Renal pelvis (tissue), 4 donors: ENCODE results near the gene IGF2R. TPM values are rescaled to one million over a fixed set of nuclear protein-coding genes. Genes with fewer than 3 reads are reported as not detected.

Experiments
- DNase-seq: peaks from one replicate; pipeline ENCODE4 v3.0.0-alpha.2; 2013
- polyA plus RNA-seq, 3 donors: library from polyadenylated mRNA; unstranded; fragments of 120-200 nt; gene quantifications; one replicate each; pipeline ENCODE4 v1.2.1, GENCODE V29; 2013; ENCODE audit not compliant: insufficient read length in 3 of 3

The IGF2R gene
- polyA plus RNA-seq, 3 donors: 56.4 to 71.1 (median 69.5) TPM

- DNase-seq: no peak
Observed at GRCh38 chr6:160022101-160022500, 53.2 kb downstream of the IGF2R start.

GRCh38 chr6:160022793-160023192 lies 53.9 kb downstream of the IGF2R start:
- DNase-seq: no peak

DNA sequence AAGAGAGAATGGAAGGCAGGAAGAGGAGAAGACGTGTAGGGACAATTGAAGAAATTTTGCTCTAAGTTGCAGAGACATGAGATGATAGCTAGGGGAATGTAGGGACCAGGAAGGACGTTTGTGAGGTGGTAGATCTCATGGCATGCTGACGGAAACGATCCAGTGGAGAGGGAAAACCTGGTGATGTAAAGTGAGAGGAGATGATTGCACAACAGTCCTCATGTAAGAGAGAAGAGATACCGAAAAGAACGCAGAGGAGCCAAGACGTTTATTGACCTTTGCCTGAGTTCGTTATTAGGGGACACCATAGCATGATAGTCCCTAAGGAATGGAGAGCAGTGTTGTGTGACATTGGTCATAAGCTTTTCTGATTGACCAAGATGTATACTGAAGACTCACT lies 55.3 kb downstream of the IGF2R start:
- no peak for DNase-seq

DNA sequence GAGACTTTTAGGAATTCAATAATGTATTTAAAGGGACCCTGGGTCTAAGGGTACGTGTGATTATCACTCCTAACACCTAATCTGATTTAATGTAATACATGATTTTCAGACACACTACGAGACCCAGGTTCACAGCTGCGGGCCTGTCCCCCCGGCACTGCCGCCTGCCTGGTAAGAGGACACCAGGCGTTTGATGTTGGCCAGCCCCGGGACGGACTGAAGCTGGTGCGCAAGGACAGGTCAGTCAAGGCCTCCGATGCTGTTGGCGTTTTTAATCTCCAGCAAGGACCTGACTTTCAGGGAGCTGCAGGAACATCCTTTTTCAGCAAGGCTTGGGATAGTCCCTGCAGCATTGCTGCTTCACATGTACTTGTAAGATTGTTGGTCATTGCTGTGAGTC lies 58.2 kb downstream of the IGF2R start:
- DNase-seq: no peak

GRCh38 chr6:160027931-160028330 lies 59.0 kb downstream of the IGF2R start:
- DNase-seq: no peak

GRCh38 chr6:160028487-160029275 lies 59.8 kb downstream of the IGF2R start:
- no peak for DNase-seq

GRCh38 chr6:160029525-160029924 lies 60.6 kb downstream of the IGF2R start:
- DNase-seq: no peak

DNA sequence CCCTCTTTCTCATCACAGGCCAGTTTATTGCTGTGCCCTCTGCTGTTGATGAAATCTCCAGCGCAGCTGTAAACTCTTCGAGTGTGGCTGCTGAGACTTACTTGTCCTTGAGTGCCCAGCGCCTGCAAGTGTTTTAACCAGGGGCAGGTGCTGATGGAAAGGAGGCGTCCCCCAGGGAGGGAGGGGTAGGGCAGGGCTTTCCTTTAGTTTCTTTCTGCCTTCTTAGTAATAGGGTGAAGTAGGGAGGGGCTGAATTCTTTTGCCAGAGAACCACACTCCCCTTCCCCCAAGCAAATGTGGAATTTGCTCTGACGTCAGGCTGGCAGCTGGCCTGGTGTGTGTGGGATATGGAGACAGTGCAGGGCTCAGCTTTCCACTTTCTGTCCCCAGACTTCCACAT lies 61.2 kb downstream of the IGF2R start:
- DNase-seq: peak; percentile 94

GRCh38 chr6:160031442-160031841 lies 62.6 kb downstream of the IGF2R start:
- no peak for DNase-seq

DNA sequence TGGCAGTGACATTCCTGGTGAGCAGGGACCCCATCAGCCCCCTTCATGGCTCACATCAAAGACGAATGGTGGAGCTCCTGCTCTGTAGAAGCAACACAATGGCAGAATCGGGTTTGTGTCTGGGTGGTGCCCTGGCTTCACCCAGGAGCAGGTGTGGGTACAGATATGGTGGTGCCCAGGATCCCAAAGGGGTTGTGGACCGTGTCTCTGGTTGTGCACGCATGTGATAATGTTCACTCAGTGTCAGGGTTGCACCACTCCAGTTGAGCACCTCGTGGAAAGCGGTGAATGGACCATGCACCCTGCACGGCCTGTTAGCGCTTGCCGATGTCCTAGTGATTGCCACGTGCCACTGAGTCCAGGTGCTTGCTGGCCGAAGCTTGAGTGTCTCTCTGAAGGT lies 63.0 kb downstream of the IGF2R start:
- DNase-seq: no peak

DNA sequence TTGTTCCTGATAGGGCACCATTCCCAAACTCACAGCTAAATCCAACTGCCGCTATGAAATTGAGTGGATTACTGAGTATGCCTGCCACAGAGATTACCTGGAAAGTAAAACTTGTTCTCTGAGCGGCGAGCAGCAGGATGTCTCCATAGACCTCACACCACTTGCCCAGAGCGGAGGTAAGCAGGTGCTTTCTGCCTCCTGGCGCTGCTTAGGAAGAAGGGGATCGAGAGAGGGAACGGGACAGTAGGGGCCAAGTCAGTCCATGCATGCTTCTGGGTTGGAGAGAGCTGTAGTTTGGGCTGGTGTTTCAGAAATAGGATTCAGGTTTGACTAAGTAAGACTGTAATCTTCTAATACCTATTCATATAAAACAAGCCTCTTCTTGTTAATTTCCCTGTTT lies 63.7 kb downstream of the IGF2R start:
- no peak for DNase-seq

DNA sequence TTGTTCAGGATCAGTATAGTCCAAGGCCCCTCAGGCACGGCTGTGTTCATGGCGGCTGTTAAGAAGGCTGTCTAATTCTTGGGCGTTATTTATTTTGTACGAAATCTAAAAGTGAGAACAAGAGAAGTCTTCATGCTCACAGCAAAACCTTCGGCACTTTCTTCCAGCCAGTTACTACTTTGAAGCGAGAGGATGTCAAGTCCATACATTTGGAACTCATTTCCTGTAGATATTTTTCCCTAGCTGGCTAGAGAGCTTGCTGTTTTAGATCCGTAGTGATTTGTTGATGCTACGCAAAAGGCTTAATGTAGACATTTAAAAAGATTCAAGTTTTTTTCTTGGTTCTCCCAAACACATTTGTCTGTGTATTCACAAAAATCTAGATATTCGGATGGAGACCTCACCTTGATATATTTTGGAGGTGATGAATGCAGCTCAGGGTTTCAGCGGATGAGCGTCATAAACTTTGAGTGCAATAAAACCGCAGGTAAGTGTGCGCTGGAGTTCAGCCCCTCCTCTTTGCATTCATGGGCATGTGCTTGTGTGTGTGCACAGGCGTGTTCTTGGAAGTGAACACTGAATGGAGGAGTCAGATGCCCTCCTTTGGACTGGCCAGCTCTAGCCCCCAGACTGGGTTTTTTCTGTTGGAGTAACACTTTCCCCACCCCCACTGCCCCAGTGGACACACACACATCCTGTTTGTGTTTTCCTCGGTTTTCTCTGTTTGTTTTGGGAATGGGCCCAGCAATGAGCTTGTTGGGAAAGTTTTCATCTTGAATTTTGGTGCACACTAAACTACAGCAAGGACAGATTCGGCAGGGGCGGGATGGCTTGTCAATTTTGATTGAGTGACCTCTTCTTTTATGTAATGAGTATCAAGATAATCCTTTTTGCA lies 65.4 kb downstream of the IGF2R start:
- DNase-seq: peak; percentile 29

DNA sequence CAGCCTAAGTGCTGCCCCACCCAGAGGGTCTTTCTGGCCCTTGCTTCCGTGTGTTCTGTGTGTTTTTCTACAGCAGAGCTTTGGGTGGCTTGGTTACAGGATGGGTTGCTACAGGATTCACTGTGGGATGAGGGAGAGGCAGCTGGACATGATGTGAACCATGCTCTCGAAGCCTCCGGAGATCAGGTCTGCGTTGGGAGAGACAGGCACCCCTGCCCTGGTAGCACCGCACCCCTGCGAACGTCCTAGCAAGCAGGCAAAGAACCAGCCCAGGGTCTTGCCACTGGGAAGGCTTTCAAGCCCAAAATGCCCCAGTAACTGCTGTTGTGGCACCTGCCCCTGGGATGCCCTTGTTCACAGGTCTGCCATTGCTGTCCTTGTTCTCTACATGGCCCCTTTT lies 66.4 kb downstream of the IGF2R start:
- DNase-seq: no peak

DNA sequence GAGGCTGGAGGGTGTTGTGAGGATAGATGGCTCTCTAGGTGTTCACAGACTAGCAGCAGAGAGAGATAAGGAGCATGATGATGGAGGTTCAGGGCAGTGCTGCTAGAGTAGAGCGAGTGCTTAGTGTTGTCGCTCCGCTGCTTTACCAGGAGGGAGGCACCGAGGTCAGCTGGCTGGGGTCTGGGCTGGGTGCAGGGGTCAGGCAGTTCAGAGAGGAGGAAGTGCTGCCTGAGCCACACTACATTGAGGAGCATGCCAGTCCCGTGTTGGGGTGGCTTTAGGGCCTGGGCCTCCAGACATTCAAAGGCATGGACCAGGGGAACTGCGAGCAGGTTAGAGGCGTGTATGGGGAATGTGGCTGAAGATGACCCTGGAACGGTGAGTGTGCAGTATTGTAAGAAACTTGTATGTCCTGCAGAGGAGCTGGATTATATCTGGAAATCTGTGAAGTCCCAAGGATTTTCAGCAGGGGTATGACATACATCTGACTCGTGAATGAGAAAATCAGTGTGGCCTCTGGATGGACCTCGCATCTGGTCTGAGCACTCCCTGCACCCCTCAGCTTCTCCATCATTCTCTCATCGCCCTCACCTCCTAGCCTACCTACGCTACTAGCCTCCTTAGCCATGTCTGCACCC lies 66.9 kb downstream of the IGF2R start:
- no peak for DNase-seq

DNA sequence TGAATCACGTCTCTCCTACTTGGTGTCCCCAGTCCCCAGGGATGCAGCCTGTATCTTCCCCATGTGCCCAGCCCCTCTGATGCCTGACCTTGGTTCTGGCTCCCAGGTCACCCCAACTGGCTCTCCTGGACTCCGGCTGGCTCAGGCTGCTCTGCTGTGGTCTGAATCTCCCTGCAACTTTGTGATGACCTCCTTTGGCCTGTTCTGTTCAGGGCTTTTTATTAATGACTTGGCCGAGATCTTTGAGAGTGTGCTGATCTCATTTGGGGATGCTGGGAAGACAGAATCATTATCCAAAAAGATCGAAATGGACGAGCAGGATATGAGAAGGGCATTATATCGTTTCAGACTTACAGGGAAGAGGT lies 67.4 kb downstream of the IGF2R start:
- no peak for DNase-seq

- DNase-seq: no peak
Observed at GRCh38 chr6:160036790-160037206, 67.9 kb downstream of the IGF2R start.

- no peak for DNase-seq
Observed at GRCh38 chr6:160038479-160038878, 69.6 kb downstream of the IGF2R start.

DNA sequence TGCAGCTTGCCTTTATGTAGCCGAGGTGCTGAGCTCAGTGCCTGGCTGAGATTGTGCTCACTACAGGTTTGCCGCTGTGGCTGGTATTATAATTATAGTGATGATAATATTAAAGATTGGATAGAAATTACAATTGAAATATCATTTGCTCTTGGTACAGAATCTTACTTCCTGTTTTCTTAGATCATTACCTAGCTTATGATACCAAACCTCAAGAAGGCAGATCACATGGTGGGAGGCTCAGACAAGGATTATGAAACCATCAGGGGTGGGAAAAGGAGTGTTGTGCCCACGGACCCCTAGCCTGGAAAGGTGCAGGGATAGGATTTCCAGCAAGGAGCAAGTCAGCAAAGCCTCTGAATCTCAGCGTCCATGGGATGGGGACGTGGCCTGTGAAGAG lies 70.6 kb downstream of the IGF2R start:
- no peak for DNase-seq

DNA sequence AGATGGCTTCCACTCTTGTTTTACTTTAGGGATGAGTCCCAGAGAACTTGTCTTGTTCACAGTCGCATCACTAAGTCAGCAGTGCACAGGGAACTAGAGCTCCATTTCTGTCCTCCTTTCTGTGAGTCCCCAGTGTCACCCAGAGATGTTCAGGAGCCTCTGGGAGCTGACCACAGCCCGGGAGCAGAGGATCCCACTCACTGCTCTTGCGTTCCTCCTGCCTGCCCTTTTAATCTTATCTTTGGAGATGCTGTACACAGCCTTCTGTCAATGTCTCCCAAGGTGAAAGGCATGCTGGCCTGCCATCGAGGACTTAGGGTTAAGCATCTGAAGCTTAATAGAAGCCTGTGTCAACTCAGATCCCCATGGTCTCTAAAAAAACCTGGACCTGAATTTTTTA lies 71.2 kb downstream of the IGF2R start:
- no peak for DNase-seq

- DNase-seq: no peak
Observed at GRCh38 chr6:160040527-160041264, 71.8 kb downstream of the IGF2R start.

GRCh38 chr6:160041608-160042007 lies 72.7 kb downstream of the IGF2R start:
- no peak for DNase-seq
